HepG2 (cell line): ENCODE measurements around the gene JUND. TPM values are rescaled to one million over a fixed set of nuclear protein-coding genes. Genes with fewer than 3 reads are reported as not detected.
A peak's percentile ranks its signal among the peaks of the same experiment; 100 is the strongest.

ENCODE experiments used
- ATAC-seq: fragments of 200-7000 bp; cut with Tn5 transposase; 3 replicates; pipeline ENCODE4 v1.9.1; 2020; ENCODE audit warnings: mild to moderate bottlenecking, moderate library complexity
- BruUV-seq: library from RNA; stranded (reverse); fragments of 400-500 nt; replicated peaks from 2 replicates; lab custom pipeline; 2021; lab: Mats Ljungman, UMichigan
- CTCF ChIA-PET: fragments of 300-600 bp; formaldehyde crosslinking; extraction: SDS; loops from one replicate; lab custom pipeline; 2021; ENCODE audit warnings: low total read pairs, inconsistent platforms, low intra/inter-chr PET ratio; lab: Yijun Ruan, JAX
- POLR2A ChIA-PET: fragments of 350-600 bp; sonication (Branson Sonifier 250); formaldehyde crosslinking; loops from one replicate; lab custom pipeline; 2020; ENCODE audit warnings: antibody characterized with exemption, inconsistent platforms; lab: Yijun Ruan, JAX
- DNase-seq: peaks from one replicate; pipeline ENCODE4 v3.0.0-alpha.2; 2015; ENCODE audit warnings: low spot score
- FAIRE-seq: peaks from 3 replicates; lab custom pipeline; 2011; peaks lifted over from hg19 to GRCh38; lab: Jason Lieb, UNC
- H2AFZ ChIP-seq: one replicate; pipeline ENCODE4 v1.6.1; 2011; ENCODE audit warnings: low read length, inconsistent platforms
- H3K27ac ChIP-seq: fragments of 300-600 bp; 3 replicates; pipeline ENCODE4 v1.8.0; 2011; ENCODE audit warnings: mixed run types, mild to moderate bottlenecking, mixed read lengths, low read length, inconsistent platforms; ENCODE audit not compliant: insufficient read depth; ENCODE audit errors: extremely low read length
- H3K27me3 ChIP-seq, 2 experiments: fragments of 200-600 bp in 1 of 2; 2 replicates in 1 of 2; 3 replicates in 1 of 2; pipeline versions ENCODE4 v1.6.0 to v1.8.0; 2011; ENCODE audit warnings: low read length in 2 of 2, mild to moderate bottlenecking in 2 of 2, moderate library complexity in 2 of 2, inconsistent platforms in 1 of 2; ENCODE audit not compliant: insufficient read depth in 2 of 2, control insufficient read depth in 1 of 2
- H3K36me3 ChIP-seq, 2 experiments: fragments of 200-600 bp in 1 of 2; replicated peaks in 1 of 2; 2 replicates in 1 of 2; 3 replicates in 1 of 2; pipeline versions ENCODE4 v1.5.1 to v1.8.0; 2011; ENCODE audit warnings: low read length in 2 of 2, inconsistent platforms in 1 of 2; ENCODE audit not compliant: insufficient read depth in 2 of 2, control insufficient read depth in 1 of 2
- H3K4me1 ChIP-seq: 2 replicates; pipeline ENCODE4 v1.5.1; 2012; ENCODE audit warnings: low read length, inconsistent platforms; ENCODE audit not compliant: insufficient read depth
- H3K4me2 ChIP-seq: 2 replicates; pipeline ENCODE4 v1.6.0; 2011; ENCODE audit warnings: low read depth, low read length, inconsistent platforms
- H3K4me3 ChIP-seq, 3 experiments: fragments of 200-600 bp in 1 of 3; sonication (generic), shearing (Covaris generic) in 1 of 3; replicated peaks in 1 of 3; 2 replicates each; pipeline ENCODE4 v1.5.1; 2011 to 2016; ENCODE audit warnings: low read length in 3 of 3, inconsistent platforms in 2 of 3, low read depth in 2 of 3, mild to moderate bottlenecking in 2 of 3, control low read depth in 1 of 3, mixed read lengths in 1 of 3; ENCODE audit not compliant: insufficient read depth in 1 of 3
- H3K79me2 ChIP-seq: one replicate; pipeline ENCODE4 v1.6.1; 2011; ENCODE audit warnings: low read length, inconsistent platforms; ENCODE audit not compliant: insufficient read depth
- H3K9ac ChIP-seq: 2 replicates; pipeline ENCODE4 v1.6.0; 2011; ENCODE audit warnings: mild to moderate bottlenecking, low read depth, low read length, inconsistent platforms; ENCODE audit not compliant: insufficient read depth
- H3K9me3 ChIP-seq: 2 replicates; pipeline ENCODE4 v1.5.1; 2012; ENCODE audit warnings: mild to moderate bottlenecking, low read length
- H4K20me1 ChIP-seq: 2 replicates; pipeline ENCODE4 v1.6.0; 2011; ENCODE audit warnings: inconsistent platforms, mild to moderate bottlenecking, low read length, moderate library complexity; ENCODE audit not compliant: insufficient read depth
- CENPX ChIP-seq: sonication (generic); formaldehyde crosslinking; IDR thresholded peaks from 2 replicates; pipeline ENCODE4 v1.9.0; 2021; ENCODE audit warnings: mild to moderate bottlenecking, missing genetic modification reagents, moderate library complexity
- DNMT3B ChIP-seq: conservative IDR thresholded peaks from 2 replicates; pipeline ENCODE4 v1.6.1; 2016; ENCODE audit warnings: missing biosample characterization, control low read depth
- MBNL3 ChIP-seq: fragments of 250-450 bp; sonication (Bioruptor Pico); conservative IDR thresholded peaks from 2 replicates; pipeline ENCODE4 v1.8.0; 2022; ENCODE audit warnings: mild to moderate bottlenecking, inconsistent platforms
- NFE2L1 ChIP-seq: sonication (generic); formaldehyde crosslinking; IDR thresholded peaks from 2 replicates; pipeline ENCODE4 v1.4.0; 2020; ENCODE audit warnings: missing genetic modification reagents, mild to moderate bottlenecking, borderline replicate concordance
- SETDB1 ChIP-seq: sonication (generic); formaldehyde crosslinking; IDR thresholded peaks from 2 replicates; pipeline ENCODE4 v1.5.1; 2020; ENCODE audit warnings: missing genetic modification reagents, mild to moderate bottlenecking, borderline replicate concordance
- SNAPC2 ChIP-seq: sonication (generic); formaldehyde crosslinking; IDR thresholded peaks from 2 replicates; pipeline ENCODE4 v1.8.1; 2022; ENCODE audit warnings: mild to moderate bottlenecking, missing genetic modification reagents
- SPEN ChIP-seq: sonication (generic); formaldehyde crosslinking; IDR thresholded peaks from 2 replicates; pipeline ENCODE4 v1.5.1; 2020; ENCODE audit warnings: low read depth, mild to moderate bottlenecking, missing genetic modification reagents
- U2AF1 ChIP-seq: fragments of 200-400 bp; formaldehyde crosslinking; optimal IDR thresholded peaks from 2 replicates; pipeline ENCODE3; 2017; ENCODE audit warnings: mild to moderate bottlenecking, low read depth, low read length
- ZBTB14 ChIP-seq: sonication (generic); formaldehyde crosslinking; IDR thresholded peaks from 2 replicates; pipeline ENCODE4 v1.4.0; 2020; ENCODE audit warnings: missing genetic modification reagents
- ZBTB21 ChIP-seq: sonication (generic); formaldehyde crosslinking; IDR thresholded peaks from 2 replicates; pipeline ENCODE4 v1.4.0; 2020; ENCODE audit warnings: missing genetic modification reagents
- ZHX2 ChIP-seq, 2 experiments: sonication (generic) in 1 of 2; formaldehyde crosslinking in 1 of 2; IDR thresholded peaks; 2 replicates each; pipeline versions ENCODE4 v1.6.1 to v1.9.0; 2014 to 2022; ENCODE audit warnings: antibody characterized with exemption in 1 of 2, borderline replicate concordance in 1 of 2, inconsistent platforms in 1 of 2, low read depth in 1 of 2, missing genetic modification reagents in 1 of 2
- ZNF564 ChIP-seq: sonication (generic); formaldehyde crosslinking; IDR thresholded peaks from 2 replicates; pipeline ENCODE4 v1.8.1; 2023; ENCODE audit warnings: mild to moderate bottlenecking, missing genetic modification reagents
- WGBS: methylation state at CpG from one replicate; pipeline ENCODE4 v1.1.6; 2017; ENCODE audit warnings: low lambda C conversion rate; 5-methylcytosine and 5-hydroxymethylcytosine counted together
- in situ Hi-C: cut with HindIII; loops from 2 replicates; pipeline ENCODE4 v1.10.0; 2017; ENCODE audit warnings: low pct_unique_long_range_greater_than_20kb; ENCODE audit not compliant: extremely low pct_ligation_motif_present
- intact Hi-C: fragments of 100-400 bp; cut with micrococcal nuclease; formaldehyde crosslinking; loops from one replicate; pipeline ENCODE4 v1.10.0; 2022; ENCODE audit not compliant: unreplicated experiment
- polyA plus RNA-seq, 8 experiments: library from polyadenylated mRNA; depleted of rRNA in 3 of 8; stranded (reverse) in 7 of 8; unstranded in 1 of 8; fragments of >200 nt; fragmentation: Illumina TruSeq in 4 of 8; extraction: Trizol in 4 of 8; gene quantifications; 2 replicates each; pipeline versions ENCODE4 v1.2.1 to v1.2.3, GENCODE V29; 2011 to 2016; ENCODE audit warnings: low read depth in 4 of 8, missing spikeins in 1 of 8, mixed read lengths in 1 of 8; ENCODE audit not compliant: insufficient read depth in 1 of 8
- total RNA-seq, 5 experiments: library from RNA; depleted of rRNA; stranded (reverse); fragments of >200 nt; fragmentation: Illumina TruSeq; extraction: Trizol; gene quantifications; 2 replicates each; pipeline ENCODE4 v1.2.3, GENCODE V29; 2016; ENCODE audit warnings: low read depth in 1 of 5

The JUND gene
- total and polyA plus RNA-seq, 2 of the 13 experiments (the other 11 are each of a cell fraction or from before 2014, with no cell fraction given) = 41.2 to 59.8 TPM

- Histone ChIP-seq H3K9me3 (no peaks in the 10 kb centered on the region), H3K79me2 (peaks cover 26% of the 10 kb centered on the region), H3K9ac (peak overlapping the region; percentile 100), H3K27me3 (no peaks in the 10 kb centered on the region; a peak in 1 of 5 replicates), H3K27ac (peak overlapping the region; percentile 94), H3K36me3 (peaks cover 2 to 10% of the 10 kb centered on the region in 2 experiments; a peak in 4 of 5 replicates), H3K4me3 (peak overlapping the region; percentile 74 to 100 (median 84)), H3K4me1 (peaks cover 65% of the 10 kb centered on the region), H4K20me1 (peaks cover 34% of the 10 kb centered on the region), H3K4me2 (peak overlapping the region; percentile 91), H2AFZ (no peak overlapping the region)
- WGBS = 1% methylated on average over 44 of the region's 55 CpGs
- peak; percentile 48 for ATAC-seq
- intact Hi-C loops = loop anchor here (1.0 to 10.0 kb wide), 3 partner anchors 44 to 245 kb away; partner anchors contain the start of genes ELL and LSM4
- BruUV-seq = TSS peak; percentile 63
- POLR2A ChIA-PET = interaction anchor here (0.7 to 7.1 kb wide), 23 partner anchors 12 to 140 kb away, joined by 3 to 278 read pairs (median 7); partner anchors contain the start of genes GDF15, LSM4, PDE4C and PGPEP1
- in situ Hi-C loops = loop anchor here (5.0 to 10.0 kb wide), 2 partner anchors 43 to 135 kb away; partner anchors contain the start of genes LSM4 and SSBP4
- CTCF ChIA-PET = interaction anchor here (0.7 to 3.6 kb wide), 5 partner anchors 25 to 131 kb away, joined by 3 to 50 read pairs (median 3); partner anchors contain the start of genes GDF15 and LSM4
- peak; percentile 93 for DNase-seq
- FAIRE-seq = peak; percentile 49
- TF ChIP-seq ZHX2 (IDR thresholded peaks at IDR 0.05; ENCODE audit: low read depth) = no peak
- TF ChIP-seq ZHX2 (CRISPR knock-in tag; IDR thresholded peaks at IDR 0.05; ENCODE audit: borderline replicate concordance) = no peak
- no peak for TF ChIP-seq DNMT3B (CRISPR knock-in tag)
- no peak for TF ChIP-seq ZBTB14 (CRISPR knock-in tag)
- TF ChIP-seq ZNF564 (CRISPR knock-in tag) = peak; percentile 13; the same call in 1 of the 2 replicates
- no peak for TF ChIP-seq ZBTB21 (CRISPR knock-in tag)
- no peak for TF ChIP-seq CENPX
- TF ChIP-seq U2AF1 = peak; percentile 67
- no peak for TF ChIP-seq SETDB1 (CRISPR knock-in tag)
- TF ChIP-seq MBNL3 (CRISPR knock-in tag) = no peak
- 0 out of 2 replicates have a peak, but pooled peaks have one; percentile 28 for TF ChIP-seq SNAPC2 (CRISPR knock-in tag)
- peak; percentile 62; the same call in 1 of the 2 replicates for TF ChIP-seq SPEN (CRISPR knock-in tag)
- no peak for TF ChIP-seq NFE2L1 (CRISPR knock-in tag)
Measured at GRCh38 chr19:18279516-18280246, 1.7 kb downstream of the JUND start.
